ENCODE measurements around the gene ZCWPW2. TPM values are rescaled to one million over a fixed set of nuclear protein-coding genes. Genes with fewer than 3 reads are reported as not detected.

Gene ZCWPW2
- 0.06 and 0.79 TPM in 2 replicates for total RNA-seq (2014; rRNA removed; shearing (Covaris generic))

- no peaks in the 10 kb centered on the region for H3K27me3 ChIP-seq (replicated peaks)
- H3K4me1 ChIP-seq (replicated peaks), result peaks cover 7% of the 10 kb centered on the region
- peak; percentile 95 to 96 for DNase-seq (ENCODE audit: low read depth in 1 of 2, low spot score in 2 of 2)
- H3K9me3 ChIP-seq (replicated peaks), result no peaks in the 10 kb centered on the region
- H3K4me3 ChIP-seq, result peak within 1 kb of the TSS; percentile 68
- peaks cover 7% of the 10 kb centered on the region for H3K36me3 ChIP-seq
- peak within 1 kb of the TSS; percentile 97 for H3K27ac ChIP-seq
Observed at GRCh38 chr3:28348629-28349468, at the start of gene ZCWPW2, which contains the start of gene AZI2. Gene ZCWPW2 (plus strand): TSS chr3:28348721. CDS start chr3:28413069, 64,348 bp downstream. Gene AZI2 (minus strand): TSS chr3:28348824. CDS start chr3:28340617, 8,207 bp downstream.

GRCh38 chr3:28299705-28300104, 48.8 kb upstream of the ZCWPW2 start:
- H3K27me3 ChIP-seq (replicated peaks), result no peaks in the 10 kb centered on the region
- no peak for DNase-seq (ENCODE audit: low read depth in 1 of 2, low spot score in 2 of 2)
- H3K27ac ChIP-seq, result no peak overlapping the region
- no peaks in the 10 kb centered on the region for H3K4me1 ChIP-seq (replicated peaks)
- H3K36me3 ChIP-seq, result 0 out of 2 replicates have a peak, but pooled peaks cover 3% of the 10 kb centered on the region
- no peak overlapping the region for H3K4me3 ChIP-seq
- no peaks in the 10 kb centered on the region for H3K9me3 ChIP-seq (replicated peaks)

GRCh38 chr3:28300345-28300962, 48.1 kb upstream of the ZCWPW2 start:
- H3K4me3 ChIP-seq, result no peak overlapping the region
- no peak overlapping the region for H3K27ac ChIP-seq
- no peak for DNase-seq (ENCODE audit: low read depth in 1 of 2, low spot score in 2 of 2)
- H3K27me3 ChIP-seq (replicated peaks), result no peaks in the 10 kb centered on the region
- 0 out of 2 replicates have a peak, but pooled peaks cover 3% of the 10 kb centered on the region for H3K36me3 ChIP-seq
- H3K9me3 ChIP-seq (replicated peaks), result no peaks in the 10 kb centered on the region
- no peaks in the 10 kb centered on the region for H3K4me1 ChIP-seq (replicated peaks)

GRCh38 chr3:28301688-28302087, 46.8 kb upstream of the ZCWPW2 start:
- Histone ChIP-seq H3K4me3 (no peak overlapping the region), H3K4me1 (replicated peaks) (no peaks in the 10 kb centered on the region), H3K36me3 (0 out of 2 replicates have a peak, but pooled peaks cover 3% of the 10 kb centered on the region), H3K27me3 (replicated peaks) (no peaks in the 10 kb centered on the region), H3K9me3 (replicated peaks) (no peaks in the 10 kb centered on the region), H3K27ac (no peak overlapping the region)
- DNase-seq (ENCODE audit: low read depth in 1 of 2, low spot score in 2 of 2), result no peak

- no peaks in the 10 kb centered on the region for H3K36me3 ChIP-seq
- DNase-seq (ENCODE audit: low read depth in 1 of 2, low spot score in 2 of 2), result no peak
- H3K9me3 ChIP-seq (replicated peaks), result no peaks in the 10 kb centered on the region
- H3K4me1 ChIP-seq (replicated peaks), result no peaks in the 10 kb centered on the region
- no peak overlapping the region for H3K27ac ChIP-seq
- no peaks in the 10 kb centered on the region for H3K27me3 ChIP-seq (replicated peaks)
- no peak overlapping the region for H3K4me3 ChIP-seq
Observed at GRCh38 chr3:28308196-28308595, 40.3 kb upstream of the ZCWPW2 start.

GRCh38 chr3:28315711-28316110, 32.8 kb upstream of the ZCWPW2 start:
- Histone ChIP-seq H3K36me3 (peaks cover 3% of the 10 kb centered on the region; the same call in 1 of the 2 replicates), H3K4me1 (replicated peaks) (no peaks in the 10 kb centered on the region), H3K27ac (no peak overlapping the region), H3K27me3 (replicated peaks) (no peaks in the 10 kb centered on the region), H3K4me3 (no peak overlapping the region), H3K9me3 (replicated peaks) (no peaks in the 10 kb centered on the region)
- DNase-seq (ENCODE audit: low read depth in 1 of 2, low spot score in 2 of 2), result no peak

- no peaks in the 10 kb centered on the region for H3K9me3 ChIP-seq (replicated peaks)
- DNase-seq (ENCODE audit: low read depth in 1 of 2, low spot score in 2 of 2), result no peak
- no peaks in the 10 kb centered on the region for H3K27me3 ChIP-seq (replicated peaks)
- H3K27ac ChIP-seq, result no peak overlapping the region
- H3K4me3 ChIP-seq, result no peak overlapping the region
- no peaks in the 10 kb centered on the region for H3K4me1 ChIP-seq (replicated peaks)
- H3K36me3 ChIP-seq, result peaks cover 4% of the 10 kb centered on the region; the same call in 1 of the 2 replicates
Observed at GRCh38 chr3:28316226-28316625, 32.3 kb upstream of the ZCWPW2 start.

- H3K4me1 ChIP-seq (replicated peaks), result no peaks in the 10 kb centered on the region
- no peaks in the 10 kb centered on the region for H3K27me3 ChIP-seq (replicated peaks)
- no peaks in the 10 kb centered on the region for H3K9me3 ChIP-seq (replicated peaks)
- H3K4me3 ChIP-seq, result no peak overlapping the region
- H3K27ac ChIP-seq, result no peak overlapping the region
- peaks cover 11% of the 10 kb centered on the region; the same call in 1 of the 2 replicates for H3K36me3 ChIP-seq
- no peak for DNase-seq (ENCODE audit: low read depth in 1 of 2, low spot score in 2 of 2)
Observed at GRCh38 chr3:28317438-28318022, 31.0 kb upstream of the ZCWPW2 start.

- no peaks in the 10 kb centered on the region for H3K9me3 ChIP-seq (replicated peaks)
Observed at GRCh38 chr3:28320981-28321380, 27.5 kb upstream of the ZCWPW2 start.

GRCh38 chr3:28322464-28322863, 26.1 kb upstream of the ZCWPW2 start:
- Histone ChIP-seq H3K27me3 (replicated peaks) (no peaks in the 10 kb centered on the region), H3K27ac (no peak overlapping the region), H3K36me3 (peaks cover 34% of the 10 kb centered on the region), H3K4me3 (no peak overlapping the region), H3K4me1 (replicated peaks) (no peaks in the 10 kb centered on the region), H3K9me3 (replicated peaks) (no peaks in the 10 kb centered on the region)
- DNase-seq (ENCODE audit: low read depth in 1 of 2, low spot score in 2 of 2), result no peak

More at GRCh38 chr3:28320981-28321380, 27.5 kb upstream of the ZCWPW2 start:
- Histone ChIP-seq H3K27ac (no peak overlapping the region), H3K4me3 (no peak overlapping the region), H3K4me1 (replicated peaks) (no peaks in the 10 kb centered on the region), H3K27me3 (replicated peaks) (no peaks in the 10 kb centered on the region), H3K36me3 (peaks cover 30% of the 10 kb centered on the region)
- DNase-seq (ENCODE audit: low read depth in 1 of 2, low spot score in 2 of 2), result no peak

- H3K27me3 ChIP-seq (replicated peaks), result no peaks in the 10 kb centered on the region
- H3K36me3 ChIP-seq, result peaks cover 34% of the 10 kb centered on the region
- no peaks in the 10 kb centered on the region for H3K9me3 ChIP-seq (replicated peaks)
- H3K4me1 ChIP-seq (replicated peaks), result no peaks in the 10 kb centered on the region
- no peak overlapping the region for H3K4me3 ChIP-seq
- H3K27ac ChIP-seq, result no peak overlapping the region
- DNase-seq (ENCODE audit: low read depth in 1 of 2, low spot score in 2 of 2), result no peak
Observed at GRCh38 chr3:28326458-28326926, 22.0 kb upstream of the ZCWPW2 start.

- Histone ChIP-seq H3K27ac (no peak overlapping the region), H3K9me3 (replicated peaks) (no peaks in the 10 kb centered on the region), H3K4me1 (replicated peaks) (no peaks in the 10 kb centered on the region), H3K36me3 (peaks cover 34% of the 10 kb centered on the region), H3K27me3 (replicated peaks) (no peaks in the 10 kb centered on the region), H3K4me3 (no peak overlapping the region)
- peak in 1 of 2 experiments; percentile 13 for DNase-seq (ENCODE audit: low read depth in 1 of 2, low spot score in 2 of 2)
Observed at GRCh38 chr3:28328188-28329151, 20.1 kb upstream of the ZCWPW2 start.

- H3K27me3 ChIP-seq (replicated peaks), result no peaks in the 10 kb centered on the region
- H3K36me3 ChIP-seq, result peaks cover 50% of the 10 kb centered on the region
- H3K4me1 ChIP-seq (replicated peaks), result no peaks in the 10 kb centered on the region
- no peak overlapping the region for H3K4me3 ChIP-seq
- no peak overlapping the region for H3K27ac ChIP-seq
- H3K9me3 ChIP-seq (replicated peaks), result no peaks in the 10 kb centered on the region
- DNase-seq (ENCODE audit: low read depth in 1 of 2, low spot score in 2 of 2), result no peak
Observed at GRCh38 chr3:28334552-28334951, 14.0 kb upstream of the ZCWPW2 start.

Data from SJSA1 (cell line).